Measurements from ENCODE around the gene FAM83D. TPM values are rescaled to one million over a fixed set of nuclear protein-coding genes. Genes with fewer than 3 reads are reported as not detected.

The FAM83D gene
- total RNA-seq, 1 experiment from 2014 or later = 48.1 TPM

DNA sequence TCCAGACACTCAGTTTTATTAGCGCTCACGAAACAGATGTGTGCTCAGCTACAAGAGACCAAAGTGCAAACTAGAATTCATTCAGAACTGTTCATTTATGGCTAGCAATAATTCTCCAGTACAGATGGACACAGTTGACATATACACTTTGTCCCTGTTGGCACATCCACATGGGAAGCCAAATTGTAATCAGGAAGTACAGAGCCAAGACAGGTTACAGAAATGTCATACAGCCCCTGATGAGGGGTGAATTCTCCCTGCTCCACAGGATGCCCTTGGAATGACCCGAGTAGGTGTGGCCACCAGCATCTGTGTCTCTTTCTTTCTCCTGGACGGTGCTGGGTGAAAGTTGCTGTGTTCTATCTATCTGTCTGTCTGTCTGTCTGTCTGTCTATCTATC lies 43.5 kb downstream of the FAM83D start:
- Histone ChIP-seq H4K20me1 (ENCODE audit: control insufficient read depth, insufficient read depth, insufficient read length) (no peaks in the 10 kb centered on the region), H2AFZ (ENCODE audit: low read length) (no peak overlapping the region), H3K56ac (ENCODE audit: insufficient read length, low read depth, low read length) (no peak overlapping the region), H3K14ac (ENCODE audit: insufficient read depth, low read length) (no peak overlapping the region), H3K79me1 (ENCODE audit: insufficient read depth, low read depth, low read length, poor library complexity, severe bottlenecking) (peaks cover 8% of the 10 kb centered on the region), H3K4me1 (ENCODE audit: insufficient read depth, low read length) (no peaks in the 10 kb centered on the region), H2BK20ac (ENCODE audit: low read depth, low read length, poor library complexity, severe bottlenecking) (no peak overlapping the region), H2BK12ac (ENCODE audit: insufficient read length, low read depth, low read length) (no peak overlapping the region), H3K27ac (ENCODE audit: insufficient read length, low read depth, low read length) (no peak overlapping the region), H4K91ac (ENCODE audit: insufficient read length, low read depth, low read length) (no peak overlapping the region), H3K23ac (ENCODE audit: insufficient read length, low read depth, low read length) (no peak overlapping the region), H4K8ac (replicated peaks; ENCODE audit: insufficient read length, low read depth, low read length) (no peak overlapping the region), H3K23me2 (ENCODE audit: insufficient read length, low read depth, low read length, poor library complexity, severe bottlenecking) (no peaks in the 10 kb centered on the region), H3K4me2 (ENCODE audit: insufficient read depth, insufficient read length, low read length) (no peak overlapping the region), H2AK5ac (ENCODE audit: insufficient read length, low read length) (no peak overlapping the region), H2BK5ac (ENCODE audit: insufficient read length, low read length) (no peak overlapping the region), H3K18ac (ENCODE audit: insufficient read length, low read depth, low read length) (no peak overlapping the region), H4K5ac (ENCODE audit: insufficient read length, low read depth, low read length) (no peak overlapping the region), H3K9me3 (ENCODE audit: control insufficient read depth, low read depth, low read length) (no peaks in the 10 kb centered on the region), H3K27me3 (ENCODE audit: insufficient read depth, low read length) (no peaks in the 10 kb centered on the region), H3K79me2 (ENCODE audit: insufficient read depth, low read length) (no peaks in the 10 kb centered on the region; the same call in 1 of the 2 replicates), H3T11ph (ENCODE audit: low read length) (no peak overlapping the region), H3K9ac (ENCODE audit: extremely low read depth, insufficient read length, low read length) (no peak overlapping the region), H2BK120ac (ENCODE audit: low read depth, low read length, poor library complexity, severe bottlenecking) (no peak overlapping the region), H3K4ac (ENCODE audit: low read depth, low read length) (no peak overlapping the region), H2BK15ac (ENCODE audit: low read depth, low read length) (no peak overlapping the region)
- peaks cover 4 to 12% of the 10 kb centered on the region in 2 experiments for H3K4me1 Mint-ChIP-seq
- no peak overlapping the region for H3K4me3 Mint-ChIP-seq
- no peak overlapping the region for H3K27ac Mint-ChIP-seq
- H3K9me3 Mint-ChIP-seq = no peaks in the 10 kb centered on the region
- no CpG with 5 or more reads among the region's 4 CpGs for WGBS (ENCODE audit: extremely low coverage, insufficient read length, low lambda C conversion rate)
- H3K36me3 Mint-ChIP-seq (ENCODE audit: insufficient read depth in 1 of 3, low read depth in 3 of 3) = peaks cover 10 to 41% (median 20%) of the 10 kb centered on the region in 3 experiments; a peak in 6 of 7 replicates
- H3K27me3 Mint-ChIP-seq (ENCODE audit: low read depth) = no peaks in the 10 kb centered on the region
- no peak for DNase-seq
- TF ChIP-seq, protein P1, sequence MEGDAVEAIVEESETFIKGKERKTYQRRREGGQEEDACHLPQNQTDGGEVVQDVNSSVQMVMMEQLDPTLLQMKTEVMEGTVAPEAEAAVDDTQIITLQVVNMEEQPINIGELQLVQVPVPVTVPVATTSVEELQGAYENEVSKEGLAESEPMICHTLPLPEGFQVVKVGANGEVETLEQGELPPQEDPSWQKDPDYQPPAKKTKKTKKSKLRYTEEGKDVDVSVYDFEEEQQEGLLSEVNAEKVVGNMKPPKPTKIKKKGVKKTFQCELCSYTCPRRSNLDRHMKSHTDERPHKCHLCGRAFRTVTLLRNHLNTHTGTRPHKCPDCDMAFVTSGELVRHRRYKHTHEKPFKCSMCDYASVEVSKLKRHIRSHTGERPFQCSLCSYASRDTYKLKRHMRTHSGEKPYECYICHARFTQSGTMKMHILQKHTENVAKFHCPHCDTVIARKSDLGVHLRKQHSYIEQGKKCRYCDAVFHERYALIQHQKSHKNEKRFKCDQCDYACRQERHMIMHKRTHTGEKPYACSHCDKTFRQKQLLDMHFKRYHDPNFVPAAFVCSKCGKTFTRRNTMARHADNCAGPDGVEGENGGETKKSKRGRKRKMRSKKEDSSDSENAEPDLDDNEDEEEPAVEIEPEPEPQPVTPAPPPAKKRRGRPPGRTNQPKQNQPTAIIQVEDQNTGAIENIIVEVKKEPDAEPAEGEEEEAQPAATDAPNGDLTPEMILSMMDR (conservative IDR thresholded peaks at IDR 0.05) = no peak
